Measurements from ENCODE around the gene SAMHD1. TPM values are rescaled to one million over a fixed set of nuclear protein-coding genes. Genes with fewer than 3 reads are reported as not detected.

Gene SAMHD1
- total and polyA plus RNA-seq, 2 donors from 2014 or later = 13.7 to 94.1 TPM

DNA sequence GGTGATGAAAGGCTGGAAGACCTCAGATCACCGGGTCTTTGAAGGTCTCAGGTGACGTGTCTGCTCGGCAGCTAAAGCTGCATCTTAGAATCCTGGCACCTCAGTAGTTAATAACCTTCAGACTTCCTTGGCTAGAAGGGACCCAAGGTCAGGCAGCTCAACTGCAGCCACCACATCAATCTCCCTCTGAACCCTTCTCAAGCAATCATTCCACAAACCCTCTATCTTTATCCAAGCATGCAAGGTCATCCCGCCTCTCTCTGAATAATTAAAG, 92.3 kb downstream of the SAMHD1 start:
- TF ChIP-seq, protein P1, sequence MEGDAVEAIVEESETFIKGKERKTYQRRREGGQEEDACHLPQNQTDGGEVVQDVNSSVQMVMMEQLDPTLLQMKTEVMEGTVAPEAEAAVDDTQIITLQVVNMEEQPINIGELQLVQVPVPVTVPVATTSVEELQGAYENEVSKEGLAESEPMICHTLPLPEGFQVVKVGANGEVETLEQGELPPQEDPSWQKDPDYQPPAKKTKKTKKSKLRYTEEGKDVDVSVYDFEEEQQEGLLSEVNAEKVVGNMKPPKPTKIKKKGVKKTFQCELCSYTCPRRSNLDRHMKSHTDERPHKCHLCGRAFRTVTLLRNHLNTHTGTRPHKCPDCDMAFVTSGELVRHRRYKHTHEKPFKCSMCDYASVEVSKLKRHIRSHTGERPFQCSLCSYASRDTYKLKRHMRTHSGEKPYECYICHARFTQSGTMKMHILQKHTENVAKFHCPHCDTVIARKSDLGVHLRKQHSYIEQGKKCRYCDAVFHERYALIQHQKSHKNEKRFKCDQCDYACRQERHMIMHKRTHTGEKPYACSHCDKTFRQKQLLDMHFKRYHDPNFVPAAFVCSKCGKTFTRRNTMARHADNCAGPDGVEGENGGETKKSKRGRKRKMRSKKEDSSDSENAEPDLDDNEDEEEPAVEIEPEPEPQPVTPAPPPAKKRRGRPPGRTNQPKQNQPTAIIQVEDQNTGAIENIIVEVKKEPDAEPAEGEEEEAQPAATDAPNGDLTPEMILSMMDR (IDR thresholded peaks at IDR 0.05; ENCODE audit: borderline replicate concordance, extremely low read depth, insufficient read depth) = no peak
- H3K4me1 ChIP-seq (ENCODE audit: control insufficient read depth in 2 of 3, insufficient read depth in 2 of 3, low read depth in 1 of 3, low read length in 3 of 3) = peaks cover 4 to 47% (median 17%) of the 10 kb centered on the region in 3 donors
- FAIRE-seq = no peak
- intact Hi-C loops (cut with DNase I) = no loop called here
- no peak overlapping the region for H3K27ac ChIP-seq (ENCODE audit: low read depth in 2 of 2, low read length in 2 of 2)
- H3K27me3 ChIP-seq (ENCODE audit: control insufficient read depth, insufficient read depth, low read length) = no peaks in the 10 kb centered on the region
- no peak overlapping the region for H3K9ac ChIP-seq (ENCODE audit: low read length in 3 of 3)
- H3K4me3 ChIP-seq (ENCODE audit: low read length in 3 of 3) = no peak overlapping the region
- DNase-seq = no peak
- H3K36me3 ChIP-seq (ENCODE audit: control insufficient read depth in 2 of 3, insufficient read depth in 3 of 3, low read length in 3 of 3) = no peaks in the 10 kb centered on the region
- H3K9me3 ChIP-seq (ENCODE audit: control insufficient read depth in 2 of 3, insufficient read depth in 1 of 3, low read length in 3 of 3) = no peaks in the 10 kb centered on the region

DNA sequence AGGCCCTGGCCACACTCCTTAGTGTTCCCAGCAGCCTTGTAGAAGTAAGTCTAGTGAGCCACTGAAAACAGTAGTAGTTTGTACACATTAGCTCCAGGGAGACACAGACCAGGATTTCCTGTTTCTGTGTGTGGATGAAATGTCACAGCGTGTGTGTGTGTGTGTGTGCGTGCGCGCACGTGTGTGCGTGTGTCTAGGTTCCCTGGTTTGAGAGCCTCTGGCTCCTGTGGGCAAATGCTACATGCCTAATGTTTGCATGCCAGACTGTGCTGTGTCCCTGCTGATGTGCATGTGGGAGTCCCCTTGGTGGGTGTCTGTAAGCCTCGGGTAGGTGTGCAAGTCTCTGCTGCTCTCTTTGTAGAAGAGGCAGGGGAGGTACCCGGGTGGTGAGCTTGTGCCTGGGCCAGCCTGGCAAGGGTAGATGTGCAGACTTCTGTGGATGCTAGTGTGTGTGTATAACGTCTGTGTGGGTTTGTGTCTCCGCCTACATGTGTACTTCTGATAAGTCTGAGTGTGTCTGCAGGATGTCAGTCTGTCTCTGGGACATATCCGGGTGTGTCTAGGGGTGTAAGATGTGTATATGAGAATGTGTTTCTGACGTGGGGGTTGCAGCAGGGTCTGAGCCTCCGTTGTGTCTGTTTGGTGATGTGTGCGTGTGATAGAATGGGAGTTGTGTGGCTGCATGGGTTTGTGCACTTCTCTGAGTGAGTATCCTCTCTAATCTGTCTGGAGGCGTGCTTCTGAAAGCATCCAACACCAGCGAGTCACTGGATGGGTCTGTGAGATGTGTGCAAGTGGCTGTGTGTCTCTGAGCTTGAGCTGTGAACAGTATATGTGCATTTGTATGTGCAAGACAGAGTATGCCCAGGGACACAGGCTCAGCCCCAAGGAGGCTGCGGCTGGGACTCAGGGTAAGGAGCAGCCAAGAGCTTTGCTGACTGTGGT, 94.5 kb downstream of the SAMHD1 start:
- FAIRE-seq (no peak), DNase-seq (peak in 1 of 5 donors; percentile 59)
- H3K36me3 ChIP-seq (ENCODE audit: control insufficient read depth in 2 of 3, insufficient read depth in 3 of 3, low read length in 3 of 3) = no peaks in the 10 kb centered on the region
- no peaks in the 10 kb centered on the region for H3K27me3 ChIP-seq (ENCODE audit: control insufficient read depth, insufficient read depth, low read length)
- no peak overlapping the region for H3K27ac ChIP-seq (ENCODE audit: low read depth in 2 of 2, low read length in 2 of 2)
- H3K4me3 ChIP-seq (ENCODE audit: low read length in 3 of 3) = no peak overlapping the region
- H3K9me3 ChIP-seq (ENCODE audit: control insufficient read depth in 2 of 3, insufficient read depth in 1 of 3, low read length in 3 of 3) = no peaks in the 10 kb centered on the region
- intact Hi-C loops (cut with DNase I) = no loop called here
- no peak overlapping the region for H3K9ac ChIP-seq (ENCODE audit: low read length in 3 of 3)
- TF ChIP-seq, protein P1 (IDR thresholded peaks at IDR 0.05; ENCODE audit: borderline replicate concordance, extremely low read depth, insufficient read depth) = no peak
- H3K4me1 ChIP-seq (ENCODE audit: control insufficient read depth in 2 of 3, insufficient read depth in 2 of 3, low read depth in 1 of 3, low read length in 3 of 3) = peaks cover 4 to 45% (median 17%) of the 10 kb centered on the region in 3 donors

DNA sequence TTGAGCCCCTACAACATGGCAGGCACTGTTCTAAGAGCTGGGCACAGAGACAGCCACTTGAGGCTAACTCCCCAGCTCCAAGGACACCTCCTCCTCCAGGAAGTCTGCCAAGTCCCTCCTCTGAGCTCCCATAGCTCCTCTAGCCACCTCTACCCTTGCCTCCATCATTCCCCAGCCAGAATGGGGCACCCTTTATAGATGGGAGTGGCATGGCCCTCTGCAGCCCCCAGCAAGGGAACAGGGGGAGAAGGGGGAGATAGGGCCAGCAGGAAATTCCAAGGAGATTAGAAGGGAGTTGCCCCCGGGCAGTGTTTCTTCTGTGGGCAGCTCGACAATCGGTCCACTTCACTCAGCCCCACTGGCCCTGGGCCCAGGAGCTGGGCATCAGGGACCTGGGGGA, 95.3 kb downstream of the SAMHD1 start:
- TF ChIP-seq, protein P1 (IDR thresholded peaks at IDR 0.05; ENCODE audit: borderline replicate concordance, extremely low read depth, insufficient read depth) = no peak
- Histone ChIP-seq H3K9me3 (ENCODE audit: control insufficient read depth in 2 of 3, insufficient read depth in 1 of 3, low read length in 3 of 3) (no peaks in the 10 kb centered on the region), H3K27ac (ENCODE audit: low read depth in 2 of 2, low read length in 2 of 2) (peak overlapping the region in 1 of 2 donors; percentile 32), H3K4me1 (ENCODE audit: control insufficient read depth in 2 of 3, insufficient read depth in 2 of 3, low read depth in 1 of 3, low read length in 3 of 3) (peaks cover under 1 to 38% (median 13%) of the 10 kb centered on the region in 3 donors), H3K27me3 (ENCODE audit: control insufficient read depth, insufficient read depth, low read length) (no peaks in the 10 kb centered on the region), H3K4me3 (ENCODE audit: low read length in 3 of 3) (no peak overlapping the region), H3K9ac (ENCODE audit: low read length in 3 of 3) (no peak overlapping the region), H3K36me3 (ENCODE audit: control insufficient read depth in 2 of 3, insufficient read depth in 3 of 3, low read length in 3 of 3) (no peaks in the 10 kb centered on the region)
- intact Hi-C loops (cut with DNase I) = no loop called here
- DNase-seq = no peak
- no peak for FAIRE-seq

Measured in kidney (tissue), 14 donors.